ENCODE results near the gene CYP46A1.

DNA sequence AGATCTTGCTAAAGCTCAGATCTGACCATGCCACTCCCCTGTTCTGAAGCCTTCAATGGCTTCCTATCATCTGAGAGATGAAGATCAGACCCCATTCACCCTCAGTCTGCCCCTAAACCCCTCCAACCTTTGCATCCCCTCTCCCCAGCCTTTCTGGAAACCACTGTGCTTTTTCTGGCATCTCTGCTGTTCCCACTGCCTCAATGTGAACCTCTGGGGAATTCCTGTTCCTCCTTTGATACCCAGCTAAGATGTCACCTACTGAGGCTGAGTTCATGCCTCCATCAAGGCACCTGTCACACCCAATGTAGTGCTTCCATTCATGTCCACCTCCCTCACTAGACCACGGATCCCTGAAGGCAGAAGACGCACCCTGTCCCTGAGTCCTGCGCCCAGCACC is 19.3 kb downstream of the CYP46A1 start:
- TF ChIP-seq CTCF (IDR thresholded peaks at IDR 0.05), result no peak
- TF ChIP-seq POLR2A (IDR thresholded peaks at IDR 0.05), result no peak
